Breast epithelium (tissue), 4 donors: ENCODE measurements around the gene NIT2. TPM values are rescaled to one million over a fixed set of nuclear protein-coding genes. Genes with fewer than 3 reads are reported as not detected.

Source experiments
- DNase-seq, 2 donors: peaks; one replicate each; pipeline ENCODE4 v3.0.0-alpha.2; 2019; ENCODE audit warnings: low spot score in 2 of 2
- H3K27ac ChIP-seq, 2 donors: fragments of 200-600 bp; sonication (generic) in 1 of 2; one replicate each; pipeline ENCODE4 v1.5.1; 2016 to 2019; ENCODE audit warnings: mild to moderate bottlenecking in 1 of 2
- H3K27me3 ChIP-seq, 2 donors: fragments of 200-600 bp; sonication (generic) in 1 of 2; one replicate each; pipeline versions ENCODE4 v1.5.1 to v1.6.0; 2017 to 2019; ENCODE audit warnings: control low read depth in 1 of 2, mild to moderate bottlenecking in 1 of 2
- H3K36me3 ChIP-seq: fragments of 200-600 bp; one replicate; pipeline ENCODE4 v1.5.1; 2019
- H3K4me1 ChIP-seq, 2 donors: fragments of 200-600 bp; sonication (generic); one replicate each; pipeline ENCODE4 v1.5.1; 2016 to 2019; ENCODE audit warnings: control low read depth in 1 of 2
- H3K4me3 ChIP-seq, 3 donors: fragments of 200-600 bp; sonication (generic); 1 replicate in 2 of 3; 2 replicates in 1 of 3; pipeline ENCODE4 v1.5.1; 2016 to 2019; ENCODE audit warnings: mild to moderate bottlenecking in 3 of 3, moderate library complexity in 2 of 3
- H3K9me3 ChIP-seq, 2 donors: fragments of 200-600 bp; sonication (generic) in 1 of 2; one replicate each; pipeline ENCODE4 v1.5.1; 2016 to 2019; ENCODE audit warnings: control low read depth in 1 of 2
- POLR2A ChIP-seq: fragments of 450-650 bp; IDR thresholded peaks from one replicate; pipeline ENCODE4 v1.6.1; 2016; ENCODE audit warnings: antibody characterized with exemption, mild to moderate bottlenecking, moderate library complexity
- POLR2AphosphoS5 ChIP-seq, 3 donors: sonication (generic); formaldehyde crosslinking; IDR thresholded peaks; one replicate each; pipeline ENCODE4 v1.6.1; 2017; ENCODE audit warnings: antibody characterized with exemption in 3 of 3
- intact Hi-C: fragments of 100-400 bp; cut with DNase I; formaldehyde crosslinking; loops from one replicate; pipeline ENCODE4 v1.15.1; 2023; ENCODE audit warnings: low total_unique reads
- total RNA-seq, 3 donors: library from RNA; depleted of rRNA; stranded (reverse); fragments of >200 nt; gene quantifications; one replicate each; pipeline ENCODE4 v1.1.0, GENCODE V29; 2016
- TF ChIP-seq, protein P1 (sequence below), 3 donors: fragments of 450-650 bp; IDR thresholded peaks; one replicate each; pipeline ENCODE4 v1.5.1; 2016 to 2017; ENCODE audit warnings: antibody characterized with exemption in 3 of 3, mild to moderate bottlenecking in 3 of 3, moderate library complexity in 3 of 3

The NIT2 gene
- total RNA-seq, 3 donors from 2014 or later = 42.1 to 66.9 (median 43.3) TPM

DNA sequence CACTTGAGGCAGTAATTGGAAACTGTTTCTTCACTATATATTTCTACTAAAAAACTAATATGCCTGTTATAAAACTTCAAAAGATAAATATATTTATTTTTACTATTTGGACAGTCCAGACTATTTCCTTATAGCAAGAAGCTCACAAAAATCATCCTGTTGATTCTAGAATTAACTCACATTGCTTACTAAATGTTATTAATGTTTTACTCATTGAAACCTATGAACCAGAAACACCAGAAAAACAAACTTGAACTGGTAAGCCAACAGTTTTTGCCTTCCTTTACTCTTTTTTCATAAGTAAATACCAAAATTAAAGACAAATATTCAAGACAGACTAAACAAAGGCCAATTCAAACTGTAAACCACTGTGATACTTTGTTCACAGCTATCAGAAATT is 40.0 kb downstream of the NIT2 start:
- Histone ChIP-seq H3K9me3 (no peaks in the 10 kb centered on the region), H3K36me3 (peaks cover 9% of the 10 kb centered on the region), H3K27me3 (no peaks in the 10 kb centered on the region), H3K4me1 (no peaks in the 10 kb centered on the region), H3K27ac (no peak overlapping the region), H3K4me3 (no peak overlapping the region)
- TF ChIP-seq POLR2AphosphoS5 (IDR thresholded peaks at IDR 0.05) (no peak), POLR2A (no peak)
- TF ChIP-seq, protein P1, sequence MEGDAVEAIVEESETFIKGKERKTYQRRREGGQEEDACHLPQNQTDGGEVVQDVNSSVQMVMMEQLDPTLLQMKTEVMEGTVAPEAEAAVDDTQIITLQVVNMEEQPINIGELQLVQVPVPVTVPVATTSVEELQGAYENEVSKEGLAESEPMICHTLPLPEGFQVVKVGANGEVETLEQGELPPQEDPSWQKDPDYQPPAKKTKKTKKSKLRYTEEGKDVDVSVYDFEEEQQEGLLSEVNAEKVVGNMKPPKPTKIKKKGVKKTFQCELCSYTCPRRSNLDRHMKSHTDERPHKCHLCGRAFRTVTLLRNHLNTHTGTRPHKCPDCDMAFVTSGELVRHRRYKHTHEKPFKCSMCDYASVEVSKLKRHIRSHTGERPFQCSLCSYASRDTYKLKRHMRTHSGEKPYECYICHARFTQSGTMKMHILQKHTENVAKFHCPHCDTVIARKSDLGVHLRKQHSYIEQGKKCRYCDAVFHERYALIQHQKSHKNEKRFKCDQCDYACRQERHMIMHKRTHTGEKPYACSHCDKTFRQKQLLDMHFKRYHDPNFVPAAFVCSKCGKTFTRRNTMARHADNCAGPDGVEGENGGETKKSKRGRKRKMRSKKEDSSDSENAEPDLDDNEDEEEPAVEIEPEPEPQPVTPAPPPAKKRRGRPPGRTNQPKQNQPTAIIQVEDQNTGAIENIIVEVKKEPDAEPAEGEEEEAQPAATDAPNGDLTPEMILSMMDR (IDR thresholded peaks at IDR 0.05) = no peak
- intact Hi-C loops = no loop called here
- no peak for DNase-seq

DNA sequence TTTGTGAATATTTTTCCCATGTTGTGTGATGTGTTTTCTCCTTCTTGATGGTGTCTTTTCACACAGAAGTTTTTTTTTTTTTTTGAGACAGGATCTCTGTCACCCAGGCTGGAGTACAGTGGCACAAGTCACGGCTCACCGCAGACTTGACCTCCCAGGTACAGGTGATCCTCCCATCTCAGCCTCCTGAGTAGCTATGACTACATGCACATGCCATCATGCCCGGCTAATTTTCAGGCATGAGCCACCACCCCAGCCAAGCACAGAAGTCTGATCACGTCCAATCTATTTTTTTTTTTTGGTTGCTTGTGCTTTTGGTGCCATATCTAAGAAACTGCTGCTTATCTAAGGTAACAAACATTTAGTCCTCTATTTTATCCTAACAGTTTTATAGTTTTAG is 41.7 kb downstream of the NIT2 start:
- H3K36me3 ChIP-seq = peaks cover 9% of the 10 kb centered on the region
- DNase-seq = no peak
- no peaks in the 10 kb centered on the region for H3K9me3 ChIP-seq
- no peak overlapping the region for H3K27ac ChIP-seq
- intact Hi-C loops = no loop called here
- no peak overlapping the region for H3K4me3 ChIP-seq
- TF ChIP-seq POLR2AphosphoS5 (IDR thresholded peaks at IDR 0.05) = no peak
- TF ChIP-seq, protein P1 (IDR thresholded peaks at IDR 0.05) = no peak
- no peak for TF ChIP-seq POLR2A
- no peaks in the 10 kb centered on the region for H3K27me3 ChIP-seq
- H3K4me1 ChIP-seq = no peaks in the 10 kb centered on the region

DNA sequence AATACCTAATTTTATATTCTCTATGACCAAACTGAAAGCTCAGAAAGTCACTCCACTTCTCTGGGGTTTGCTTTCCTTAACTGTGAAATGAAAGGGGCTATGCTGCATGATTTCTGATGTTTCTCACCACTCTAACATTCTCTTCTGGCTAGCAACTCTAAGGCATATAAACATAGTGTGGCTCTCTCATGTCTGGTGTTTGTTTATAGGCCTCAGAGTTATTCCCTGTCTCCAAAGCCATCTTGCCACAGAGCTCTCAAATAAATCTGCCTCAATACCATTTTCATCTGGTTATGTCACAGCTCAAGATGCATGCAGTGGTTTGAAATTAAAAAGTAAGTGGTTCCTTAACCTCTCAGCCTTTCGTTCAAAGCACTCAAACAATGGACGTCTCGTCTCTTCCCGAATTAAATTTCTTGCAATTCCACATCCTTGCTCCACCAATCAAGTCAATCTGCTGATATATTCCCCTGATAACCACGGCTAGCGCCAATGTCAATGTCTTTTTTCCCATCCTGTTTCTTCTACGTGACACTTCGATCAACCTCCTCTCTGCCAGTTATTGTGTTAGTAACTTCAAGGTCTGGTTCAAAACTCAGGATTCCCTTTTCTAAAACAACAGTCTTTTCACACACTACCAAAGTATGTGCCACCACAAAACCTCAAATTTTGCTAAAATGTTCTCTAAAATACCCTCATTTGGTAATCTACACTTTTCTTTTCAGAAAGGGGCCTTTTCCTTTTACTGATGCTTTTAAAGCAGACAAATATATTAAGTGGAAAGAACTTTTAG is 50.4 kb downstream of the NIT2 start:
- H3K4me3 ChIP-seq = no peak overlapping the region
- intact Hi-C loops = no loop called here
- H3K4me1 ChIP-seq = no peaks in the 10 kb centered on the region
- no peak overlapping the region for H3K27ac ChIP-seq
- no peaks in the 10 kb centered on the region for H3K36me3 ChIP-seq
- no peaks in the 10 kb centered on the region for H3K27me3 ChIP-seq
- DNase-seq = no peak
- no peaks in the 10 kb centered on the region for H3K9me3 ChIP-seq
- TF ChIP-seq POLR2A = no peak
- TF ChIP-seq, protein P1 (IDR thresholded peaks at IDR 0.05) = no peak
- TF ChIP-seq POLR2AphosphoS5 (IDR thresholded peaks at IDR 0.05) = no peak

DNA sequence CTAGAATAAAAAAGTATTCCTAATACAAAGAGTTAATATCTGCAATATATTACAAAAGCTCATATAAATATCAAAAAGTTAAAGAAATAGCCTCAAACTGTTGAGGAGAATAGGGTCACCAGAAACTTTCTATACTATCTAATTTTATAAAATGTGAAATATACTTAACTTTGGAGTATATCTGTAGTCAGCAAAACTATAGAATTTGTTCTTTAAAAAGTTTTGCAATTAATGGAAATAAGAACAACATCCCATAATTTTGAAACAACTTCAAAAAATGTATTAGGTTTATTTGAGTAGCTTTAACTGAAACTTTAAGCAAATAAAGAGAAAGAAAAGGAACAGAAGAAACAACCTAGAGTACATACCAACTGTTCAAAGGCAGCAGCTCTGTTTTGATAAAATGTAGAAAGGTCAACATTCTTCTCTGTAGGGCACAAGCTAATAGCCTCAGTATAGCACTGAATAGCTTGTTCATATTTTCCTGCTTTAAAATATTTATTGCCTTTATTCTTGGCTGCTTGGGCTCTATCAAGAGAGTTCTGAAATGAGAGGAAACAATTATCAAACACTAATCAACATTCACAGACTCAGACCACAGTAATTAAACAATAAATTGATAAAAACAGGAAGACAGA is 52.0 kb downstream of the NIT2 start:
- Histone ChIP-seq H3K36me3 (no peaks in the 10 kb centered on the region), H3K27ac (no peak overlapping the region), H3K9me3 (no peaks in the 10 kb centered on the region), H3K4me3 (no peak overlapping the region), H3K27me3 (no peaks in the 10 kb centered on the region), H3K4me1 (no peaks in the 10 kb centered on the region)
- no peak for TF ChIP-seq POLR2AphosphoS5 (IDR thresholded peaks at IDR 0.05)
- no peak for TF ChIP-seq POLR2A
- TF ChIP-seq, protein P1 (IDR thresholded peaks at IDR 0.05) = no peak
- intact Hi-C loops = no loop called here
- DNase-seq = no peak

DNA sequence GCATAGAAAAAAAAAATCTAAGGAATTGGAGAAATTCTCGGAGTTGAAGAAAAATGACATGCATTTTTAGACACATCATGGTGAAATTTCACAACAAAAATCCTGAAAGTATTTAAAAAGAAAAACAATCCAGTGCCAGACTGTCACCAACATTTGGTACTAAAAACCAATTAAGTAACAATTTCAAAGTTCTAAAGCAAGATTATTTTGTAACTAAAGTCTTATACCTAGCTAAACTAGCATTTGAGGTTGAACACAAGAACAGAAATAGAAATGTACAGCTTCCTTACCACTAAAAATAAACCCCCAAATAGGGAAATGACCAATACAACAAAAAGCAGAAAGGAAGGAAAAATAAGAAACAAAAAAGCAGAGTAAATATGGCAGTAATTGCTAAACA is 54.5 kb downstream of the NIT2 start:
- no peak for DNase-seq
- Histone ChIP-seq H3K36me3 (no peaks in the 10 kb centered on the region), H3K4me1 (no peaks in the 10 kb centered on the region), H3K4me3 (no peak overlapping the region), H3K9me3 (no peaks in the 10 kb centered on the region), H3K27me3 (no peaks in the 10 kb centered on the region), H3K27ac (no peak overlapping the region)
- intact Hi-C loops = no loop called here
- TF ChIP-seq POLR2AphosphoS5 (IDR thresholded peaks at IDR 0.05) (no peak), POLR2A (no peak)
- TF ChIP-seq, protein P1 (IDR thresholded peaks at IDR 0.05) = no peak
